Loucy (cell line): ENCODE measurements around the gene PANK4.

Source experiments
- H2AFZ ChIP-seq: fragments of 200-600 bp; sonication (generic); 2 replicates; pipeline ENCODE4 v1.6.0; 2016; ENCODE audit warnings: antibody characterized with exemption, mild to moderate bottlenecking, low read length, moderate library complexity
- H3F3A ChIP-seq: fragments of 200-600 bp; 2 replicates; pipeline ENCODE4 v1.6.0; 2016; ENCODE audit warnings: antibody characterized with exemption, low read depth, mild to moderate bottlenecking
- H3K27me3 ChIP-seq: fragments of 200-600 bp; sonication (generic); 2 replicates; pipeline ENCODE4 v1.6.1; 2014; ENCODE audit warnings: low read length, mild to moderate bottlenecking; ENCODE audit not compliant: insufficient read depth, poor library complexity, severe bottlenecking
- H3K36me3 ChIP-seq: fragments of 200-600 bp; sonication (generic); 2 replicates; pipeline ENCODE4 v1.6.1; 2016; ENCODE audit warnings: low read length; ENCODE audit not compliant: insufficient read depth
- H3K4me1 ChIP-seq: fragments of 200-600 bp; sonication (generic); 2 replicates; pipeline ENCODE4 v1.5.1; 2014; ENCODE audit warnings: low read length, mild to moderate bottlenecking; ENCODE audit not compliant: insufficient read depth, poor library complexity, severe bottlenecking
- H3K4me2 ChIP-seq: fragments of 200-600 bp; sonication (generic); 2 replicates; pipeline ENCODE4 v1.6.0; 2014; ENCODE audit warnings: antibody characterized with exemption, low read length, low read depth, mild to moderate bottlenecking; ENCODE audit not compliant: poor library complexity, severe bottlenecking
- H3K4me3 ChIP-seq: fragments of 200-600 bp; sonication (generic); 2 replicates; pipeline ENCODE4 v1.5.1; 2014; ENCODE audit warnings: low read length, mild to moderate bottlenecking, mixed read lengths; ENCODE audit not compliant: poor library complexity, severe bottlenecking
- H3K79me2 ChIP-seq: fragments of 200-600 bp; sonication (generic); 2 replicates; pipeline ENCODE4 v1.6.1; 2014; ENCODE audit warnings: low read length; ENCODE audit not compliant: insufficient read depth
- H3K9ac ChIP-seq: fragments of 200-600 bp; sonication (generic); 2 replicates; pipeline ENCODE4 v1.6.0; 2014; ENCODE audit warnings: mild to moderate bottlenecking, low read depth, low read length, moderate library complexity; ENCODE audit not compliant: poor library complexity, severe bottlenecking
- H3K9me2 ChIP-seq: fragments of 200-600 bp; sonication (generic); replicated peaks from 2 replicates; pipeline ENCODE4 v1.6.1; 2016; ENCODE audit warnings: low read depth, low read length, mixed read lengths
- H3K9me3 ChIP-seq: fragments of 200-600 bp; sonication (generic); 2 replicates; pipeline ENCODE4 v1.6.1; 2014; ENCODE audit warnings: mild to moderate bottlenecking, antibody characterized with exemption, low read length, low read depth; ENCODE audit not compliant: insufficient read depth
- H4K20me1 ChIP-seq: fragments of 200-600 bp; sonication (generic); 2 replicates; pipeline ENCODE4 v1.6.0; 2014; ENCODE audit warnings: antibody characterized with exemption, low read length, mild to moderate bottlenecking; ENCODE audit not compliant: insufficient read depth, poor library complexity, severe bottlenecking
- EZH2phosphoT487 ChIP-seq: fragments of 200-600 bp; IDR thresholded peaks from 2 replicates; pipeline ENCODE4 v1.6.1; 2018; ENCODE audit warnings: antibody characterized with exemption, mild to moderate bottlenecking, moderate library complexity, borderline replicate concordance
- TF ChIP-seq, protein P1 (sequence below): fragments of 200-600 bp; sonication (generic); conservative IDR thresholded peaks from 2 replicates; pipeline ENCODE4 v1.5.1; 2014; ENCODE audit warnings: mild to moderate bottlenecking, antibody characterized with exemption, low read length

The PANK4 gene

DNA sequence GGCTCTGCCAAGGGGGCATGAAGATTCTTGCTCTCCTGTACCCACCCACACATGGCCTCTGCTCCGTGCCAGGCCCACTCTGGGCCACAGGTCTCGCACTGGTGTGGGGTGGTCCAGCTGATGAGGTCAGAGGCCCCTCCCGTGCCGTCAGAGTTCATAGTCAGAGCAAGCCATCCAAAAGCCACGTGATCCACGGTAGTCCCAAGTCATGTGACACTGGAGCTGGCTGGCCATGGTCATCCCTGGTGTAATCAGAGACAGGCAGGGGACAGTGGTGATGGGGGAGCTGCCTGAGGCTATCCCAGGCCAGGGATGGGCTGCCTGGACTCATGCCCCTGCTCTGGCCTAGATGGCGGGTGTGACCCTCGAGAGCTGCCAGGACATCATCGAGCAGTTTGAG, 39.8 kb downstream of the PANK4 start:
- no peaks in the 10 kb centered on the region for H4K20me1 ChIP-seq
- H3K9me3 ChIP-seq: peaks cover 8% of the 10 kb centered on the region; the same call in 1 of the 2 replicates
- H3K9me2 ChIP-seq: no peaks in the 10 kb centered on the region
- H3K4me3 ChIP-seq: no peak overlapping the region
- H3K9ac ChIP-seq: no peak overlapping the region
- no peaks in the 10 kb centered on the region for H3K79me2 ChIP-seq
- TF ChIP-seq EZH2phosphoT487: no peak
- TF ChIP-seq, protein P1, sequence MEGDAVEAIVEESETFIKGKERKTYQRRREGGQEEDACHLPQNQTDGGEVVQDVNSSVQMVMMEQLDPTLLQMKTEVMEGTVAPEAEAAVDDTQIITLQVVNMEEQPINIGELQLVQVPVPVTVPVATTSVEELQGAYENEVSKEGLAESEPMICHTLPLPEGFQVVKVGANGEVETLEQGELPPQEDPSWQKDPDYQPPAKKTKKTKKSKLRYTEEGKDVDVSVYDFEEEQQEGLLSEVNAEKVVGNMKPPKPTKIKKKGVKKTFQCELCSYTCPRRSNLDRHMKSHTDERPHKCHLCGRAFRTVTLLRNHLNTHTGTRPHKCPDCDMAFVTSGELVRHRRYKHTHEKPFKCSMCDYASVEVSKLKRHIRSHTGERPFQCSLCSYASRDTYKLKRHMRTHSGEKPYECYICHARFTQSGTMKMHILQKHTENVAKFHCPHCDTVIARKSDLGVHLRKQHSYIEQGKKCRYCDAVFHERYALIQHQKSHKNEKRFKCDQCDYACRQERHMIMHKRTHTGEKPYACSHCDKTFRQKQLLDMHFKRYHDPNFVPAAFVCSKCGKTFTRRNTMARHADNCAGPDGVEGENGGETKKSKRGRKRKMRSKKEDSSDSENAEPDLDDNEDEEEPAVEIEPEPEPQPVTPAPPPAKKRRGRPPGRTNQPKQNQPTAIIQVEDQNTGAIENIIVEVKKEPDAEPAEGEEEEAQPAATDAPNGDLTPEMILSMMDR: no peak
- H2AFZ ChIP-seq: no peak overlapping the region
- H3K27me3 ChIP-seq: no peaks in the 10 kb centered on the region
- no peaks in the 10 kb centered on the region for H3K36me3 ChIP-seq
- H3F3A ChIP-seq: no peaks in the 10 kb centered on the region
- no peaks in the 10 kb centered on the region for H3K4me1 ChIP-seq
- H3K4me2 ChIP-seq: no peak overlapping the region

DNA sequence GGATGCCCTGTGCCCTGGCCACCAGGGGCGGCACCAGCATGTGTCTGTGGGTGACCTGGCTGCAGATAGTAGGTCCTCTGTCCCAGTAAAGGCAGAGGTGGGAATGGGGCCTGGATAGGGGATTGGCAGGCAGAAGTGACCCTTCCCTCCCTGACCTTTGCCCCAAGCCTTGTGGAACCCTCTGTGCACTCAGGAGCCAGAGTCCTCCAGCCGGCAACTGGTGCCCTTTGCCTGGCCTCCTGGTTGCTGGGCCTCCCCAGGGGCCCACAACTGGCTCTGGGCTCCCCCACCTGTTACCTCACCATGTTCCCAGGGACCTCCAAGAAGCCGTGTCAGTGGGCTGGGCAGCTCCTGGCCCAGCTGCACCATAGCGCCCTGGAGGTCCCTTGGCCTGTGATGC, 40.4 kb downstream of the PANK4 start:
- Histone ChIP-seq H3K4me2 (no peak overlapping the region), H3K4me3 (no peak overlapping the region), H3K79me2 (no peaks in the 10 kb centered on the region), H3F3A (no peaks in the 10 kb centered on the region), H3K9me2 (no peaks in the 10 kb centered on the region), H2AFZ (no peak overlapping the region), H3K36me3 (no peaks in the 10 kb centered on the region), H3K9ac (no peak overlapping the region), H4K20me1 (no peaks in the 10 kb centered on the region), H3K27me3 (no peaks in the 10 kb centered on the region), H3K4me1 (no peaks in the 10 kb centered on the region), H3K9me3 (peaks cover 8% of the 10 kb centered on the region; the same call in 1 of the 2 replicates)
- TF ChIP-seq, protein P1: no peak
- no peak for TF ChIP-seq EZH2phosphoT487

DNA sequence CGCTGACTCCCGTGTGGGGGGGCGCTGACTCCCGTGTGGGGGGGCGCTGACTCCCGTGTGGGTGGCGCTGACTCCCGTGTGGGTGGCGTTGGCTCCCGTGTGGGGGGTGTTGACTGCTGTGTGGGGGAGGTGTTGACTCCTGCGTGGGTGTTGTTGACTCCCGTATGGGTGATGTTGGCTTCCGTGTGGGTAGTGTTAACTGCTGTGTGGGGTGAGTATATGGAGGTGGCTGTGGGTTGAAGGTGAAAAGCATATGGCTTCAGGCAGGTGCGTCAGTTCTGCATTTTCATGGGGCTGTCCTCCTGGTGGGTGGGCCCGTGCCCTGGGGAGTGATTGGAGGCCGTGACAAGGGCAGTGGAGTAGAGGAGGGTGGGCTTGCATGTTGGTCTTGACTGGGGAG, 42.4 kb downstream of the PANK4 start:
- no peaks in the 10 kb centered on the region for H3K79me2 ChIP-seq
- H4K20me1 ChIP-seq: no peaks in the 10 kb centered on the region
- H3K9me3 ChIP-seq: peaks cover 5% of the 10 kb centered on the region; the same call in 1 of the 2 replicates
- H3F3A ChIP-seq: no peaks in the 10 kb centered on the region
- no peak for TF ChIP-seq EZH2phosphoT487
- TF ChIP-seq, protein P1: no peak
- H3K36me3 ChIP-seq: no peaks in the 10 kb centered on the region
- H3K27me3 ChIP-seq: no peaks in the 10 kb centered on the region
- H3K9ac ChIP-seq: no peak overlapping the region
- H2AFZ ChIP-seq: no peak overlapping the region
- no peak overlapping the region for H3K4me2 ChIP-seq
- H3K9me2 ChIP-seq: no peaks in the 10 kb centered on the region
- H3K4me3 ChIP-seq: no peak overlapping the region
- H3K4me1 ChIP-seq: no peaks in the 10 kb centered on the region
